GM21423 (cell line): ENCODE measurements around the gene MAP3K21.

Source experiments
- ATAC-seq: cut with Tn5 transposase; IDR thresholded peaks from one replicate; pipeline ENCODE4 v1.9.1; 2021; ENCODE audit warnings: mild to moderate bottlenecking, moderate library complexity; ENCODE audit not compliant: unreplicated experiment

The MAP3K21 gene

DNA sequence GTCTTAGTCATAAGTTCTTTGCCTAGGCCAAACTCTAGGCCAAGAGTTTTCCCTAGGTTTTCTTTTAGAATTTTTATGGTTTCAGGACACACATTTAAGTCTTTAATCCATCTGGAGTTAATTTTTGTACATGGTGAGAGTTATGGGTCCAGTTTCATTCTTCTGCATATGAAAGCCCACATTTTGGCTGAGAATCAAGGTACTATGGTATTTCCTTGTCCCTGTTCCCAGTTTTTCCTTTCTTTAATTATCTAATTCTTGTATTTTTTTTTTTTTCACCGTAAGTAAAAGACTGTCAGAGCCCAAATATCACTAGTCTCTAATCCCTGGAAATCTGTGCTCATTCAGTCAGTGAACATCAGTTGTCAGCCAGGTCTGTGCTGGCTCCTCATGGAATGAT is 105.4 kb downstream of the MAP3K21 start:
- no peak for ATAC-seq

DNA sequence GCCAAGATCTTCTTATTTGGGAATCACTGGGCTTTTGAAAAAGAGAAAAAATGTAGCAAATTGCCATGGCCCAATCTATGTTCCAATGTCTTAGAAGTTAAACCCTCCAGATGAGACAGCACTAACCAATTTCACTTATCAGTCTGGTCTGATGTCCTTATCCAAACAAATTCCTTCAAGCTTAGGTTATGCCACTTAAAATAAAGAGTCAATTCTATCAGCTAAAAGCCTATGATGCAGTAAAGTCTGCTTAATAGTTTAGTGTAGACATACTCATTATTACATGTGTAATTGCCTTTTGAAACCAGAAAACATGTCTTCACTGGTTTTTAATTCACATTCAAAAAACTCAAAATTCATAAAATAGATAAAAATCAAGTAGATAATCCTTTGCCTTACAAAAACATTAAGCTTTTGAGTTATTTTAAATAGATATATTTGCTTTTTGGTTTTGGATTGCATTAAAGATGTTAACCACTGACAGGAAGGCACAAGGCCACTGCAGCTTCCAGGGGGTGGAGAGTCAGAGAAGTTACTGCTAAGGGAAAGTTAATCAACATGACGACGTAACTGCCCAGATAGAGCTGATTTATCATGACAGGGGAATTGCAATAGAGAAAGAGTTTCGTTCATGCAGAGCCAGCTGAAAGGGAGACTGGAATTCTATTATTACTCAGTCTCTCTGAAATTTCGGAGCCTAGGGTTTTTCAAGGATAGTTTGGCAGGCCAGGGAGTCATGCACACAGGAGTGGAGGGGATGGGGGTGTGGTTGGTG is 106.1 kb downstream of the MAP3K21 start:
- no peak for ATAC-seq
